ENCODE results near the gene SLC1A1.
A peak's percentile ranks its signal among the peaks of the same experiment; 100 is the strongest.

The SLC1A1 gene

DNA sequence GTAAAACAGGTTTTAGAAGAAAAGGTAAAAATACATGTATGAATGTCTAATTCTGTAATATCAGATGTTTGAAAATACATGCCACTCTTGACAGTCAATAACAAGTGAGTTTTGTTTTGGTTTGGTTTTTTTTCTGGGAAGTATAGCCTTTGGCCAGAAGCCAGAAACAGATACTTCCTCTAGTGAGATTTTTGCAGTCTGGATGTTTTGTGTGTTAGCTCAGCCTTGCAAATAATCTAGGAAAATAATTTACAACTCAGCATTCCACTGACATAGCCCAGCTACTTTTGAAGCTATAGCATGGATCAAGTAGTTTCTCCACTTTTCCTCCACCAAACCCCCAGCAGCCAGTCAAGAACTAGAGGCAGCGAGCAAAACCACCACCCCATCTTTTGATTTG lies 56.7 kb downstream of the SLC1A1 start:
- DNase-seq = no peak

DNA sequence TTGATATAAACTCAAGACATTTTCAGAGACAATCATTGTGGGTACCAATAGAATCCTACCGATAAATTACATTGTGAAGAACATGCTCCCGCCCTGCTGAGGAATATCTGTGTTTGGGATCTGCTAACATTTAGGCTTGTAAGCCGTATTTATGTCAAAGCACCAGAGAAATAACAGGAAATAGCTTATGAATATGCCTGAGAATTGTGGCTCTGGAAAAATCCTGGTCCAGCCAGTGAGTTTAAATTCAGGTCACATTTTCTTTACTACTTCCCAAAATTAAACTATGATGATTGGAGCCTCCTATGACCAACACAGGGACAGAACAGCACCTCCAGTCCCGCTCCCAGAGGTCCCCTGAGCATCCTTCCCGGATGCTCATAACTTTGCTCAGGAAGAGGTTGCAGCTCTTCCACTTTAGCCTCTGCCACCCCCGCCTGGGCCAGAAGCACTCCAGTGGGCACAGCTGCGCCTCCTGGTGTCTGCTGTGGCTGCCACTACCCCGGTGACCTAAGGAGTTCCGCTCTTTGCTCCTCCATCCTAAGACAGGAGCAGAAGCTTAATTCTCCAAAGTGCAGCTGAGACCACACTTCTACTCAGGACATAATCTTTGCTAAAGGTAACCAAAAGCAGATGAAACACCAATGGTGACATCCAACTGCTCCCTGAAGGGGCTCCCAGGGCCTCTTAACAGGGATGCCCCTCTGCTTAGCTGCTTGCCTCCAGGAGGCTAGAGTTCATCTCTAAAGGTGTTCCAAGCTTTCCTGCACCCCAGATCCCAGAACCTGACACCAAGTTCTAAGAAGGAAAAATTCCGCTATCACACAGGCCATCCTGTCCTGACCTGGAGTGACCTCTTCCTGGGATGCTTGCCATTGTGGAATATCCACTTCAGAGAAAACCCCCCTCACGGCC lies 58.8 kb downstream of the SLC1A1 start:
- DNase-seq = no peak

DNA sequence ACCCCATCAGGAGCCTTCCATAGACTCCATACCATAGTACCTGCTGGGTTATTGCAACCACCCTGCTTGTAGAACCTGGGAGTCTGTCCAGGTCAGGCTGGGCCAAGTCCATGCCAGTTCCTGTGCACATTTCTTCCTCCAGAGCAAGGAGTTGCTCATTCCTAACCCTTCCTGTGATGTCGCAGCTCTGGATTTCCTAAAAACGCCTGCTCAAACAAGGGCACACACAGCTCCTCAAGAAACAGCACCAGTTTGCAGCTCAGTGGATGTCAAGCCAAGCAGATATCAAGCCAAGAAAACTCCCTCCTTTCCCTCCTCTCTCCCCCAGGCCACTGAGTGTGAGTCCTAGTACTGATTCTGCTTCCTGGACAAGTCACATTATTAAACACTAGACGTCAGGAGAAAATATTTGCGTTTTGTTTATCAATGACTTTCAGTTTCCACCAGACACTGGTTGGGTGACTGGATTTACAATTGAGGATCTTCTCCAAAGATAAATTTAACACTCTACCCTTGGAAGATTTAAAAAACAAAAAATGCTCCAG lies 59.6 kb downstream of the SLC1A1 start:
- no peak for DNase-seq

DNA sequence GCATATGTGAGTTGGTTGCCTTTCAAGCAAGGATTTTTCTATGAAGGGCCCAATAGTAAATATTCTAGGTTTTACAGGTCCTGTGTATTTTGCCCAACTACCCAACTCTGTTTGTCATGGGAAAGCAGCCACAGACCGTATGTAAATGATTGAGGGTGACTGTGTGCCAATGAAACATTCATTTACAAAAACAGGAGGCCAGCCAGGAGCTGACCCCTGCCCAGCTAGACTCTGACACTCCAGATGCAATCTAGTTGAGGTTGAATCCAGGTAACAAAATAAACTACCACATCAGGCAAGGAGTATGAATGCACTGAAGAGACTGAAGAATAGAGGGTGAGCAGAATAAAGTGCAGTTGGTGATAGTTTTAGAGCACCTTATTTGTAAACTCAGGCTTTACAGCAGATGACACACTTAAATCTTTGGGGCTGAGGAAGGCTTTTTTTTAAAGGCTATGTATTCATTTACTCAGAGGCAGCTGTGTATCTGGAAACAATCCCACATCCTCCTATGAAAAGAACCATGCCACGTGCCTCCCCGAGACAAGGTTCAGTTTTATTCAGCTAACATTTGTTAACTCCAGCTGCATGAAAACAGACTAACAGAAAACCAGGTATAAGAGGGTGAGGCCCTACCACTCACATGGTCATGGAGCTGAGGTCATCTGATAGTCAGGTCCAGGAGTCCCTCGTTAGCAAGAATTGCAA lies 60.7 kb downstream of the SLC1A1 start:
- DNase-seq = no peak

DNA sequence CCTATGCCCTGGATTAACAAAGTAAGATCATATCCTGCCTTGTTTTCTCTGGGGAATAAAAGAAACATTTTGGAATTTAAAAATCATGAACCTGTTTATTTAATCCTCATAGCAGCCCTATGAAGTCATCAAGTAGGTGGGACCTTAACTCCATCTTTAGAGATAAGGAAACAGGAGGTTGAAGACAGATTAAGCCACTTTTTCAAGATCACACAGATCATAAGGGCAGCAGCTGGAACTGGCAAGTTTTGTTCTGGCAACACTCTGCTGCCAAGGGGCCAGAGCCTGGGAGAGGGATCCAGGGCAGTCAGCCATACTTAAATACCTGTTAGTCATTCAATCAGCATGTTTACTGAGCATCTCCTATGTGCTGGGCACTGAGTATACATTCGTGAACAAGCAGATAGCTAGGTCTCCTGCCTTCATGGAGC lies 63.7 kb downstream of the SLC1A1 start:
- DNase-seq = no peak

DNA sequence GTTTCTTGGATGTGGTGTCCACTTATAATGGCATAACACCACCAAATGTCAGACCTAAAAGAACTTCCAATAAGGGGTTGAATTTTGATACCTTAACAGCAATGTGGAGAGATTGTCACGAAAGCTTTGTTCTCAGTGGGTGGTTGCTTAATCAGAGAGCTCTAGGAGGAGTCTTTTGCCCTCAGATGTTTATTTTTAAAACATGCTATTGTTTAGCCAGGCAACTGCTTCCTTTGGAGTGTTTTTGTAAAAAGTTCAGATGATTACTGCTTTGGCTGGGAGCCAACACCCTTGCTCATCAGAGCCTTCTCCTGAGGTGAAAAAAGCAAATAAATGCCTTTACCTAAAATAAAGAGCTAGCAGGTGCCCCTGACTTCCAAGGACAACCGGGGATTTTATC lies 65.0 kb downstream of the SLC1A1 start:
- no peak for DNase-seq

DNA sequence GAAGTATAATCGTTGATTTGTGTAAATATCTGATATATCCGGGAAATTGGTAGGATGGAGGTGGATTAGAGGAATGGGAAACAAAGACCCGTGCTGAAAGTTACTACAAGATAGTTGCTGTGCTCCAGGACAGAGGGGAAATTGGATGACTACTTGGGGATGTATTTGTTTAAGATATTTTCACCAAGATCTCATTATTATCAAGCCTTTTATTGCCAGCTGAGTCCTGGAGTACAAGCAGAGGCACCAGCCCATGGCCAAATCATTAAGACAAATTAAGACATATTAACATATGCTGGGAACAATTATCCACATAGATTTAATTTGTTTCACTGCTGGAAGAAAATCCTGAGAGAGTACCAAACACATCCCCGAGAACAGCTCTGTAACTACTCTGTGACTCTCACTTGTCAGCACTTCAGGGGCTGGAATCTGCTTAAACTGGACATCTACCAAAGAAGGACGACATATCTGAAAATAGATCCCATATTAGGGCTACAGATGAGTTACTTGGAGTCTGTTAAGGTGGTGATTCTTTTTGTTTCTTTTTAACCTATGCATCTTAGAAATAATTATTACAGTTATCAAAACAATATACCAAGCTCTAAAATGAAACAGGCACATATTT lies 68.2 kb downstream of the SLC1A1 start:
- no peak for DNase-seq

DNA sequence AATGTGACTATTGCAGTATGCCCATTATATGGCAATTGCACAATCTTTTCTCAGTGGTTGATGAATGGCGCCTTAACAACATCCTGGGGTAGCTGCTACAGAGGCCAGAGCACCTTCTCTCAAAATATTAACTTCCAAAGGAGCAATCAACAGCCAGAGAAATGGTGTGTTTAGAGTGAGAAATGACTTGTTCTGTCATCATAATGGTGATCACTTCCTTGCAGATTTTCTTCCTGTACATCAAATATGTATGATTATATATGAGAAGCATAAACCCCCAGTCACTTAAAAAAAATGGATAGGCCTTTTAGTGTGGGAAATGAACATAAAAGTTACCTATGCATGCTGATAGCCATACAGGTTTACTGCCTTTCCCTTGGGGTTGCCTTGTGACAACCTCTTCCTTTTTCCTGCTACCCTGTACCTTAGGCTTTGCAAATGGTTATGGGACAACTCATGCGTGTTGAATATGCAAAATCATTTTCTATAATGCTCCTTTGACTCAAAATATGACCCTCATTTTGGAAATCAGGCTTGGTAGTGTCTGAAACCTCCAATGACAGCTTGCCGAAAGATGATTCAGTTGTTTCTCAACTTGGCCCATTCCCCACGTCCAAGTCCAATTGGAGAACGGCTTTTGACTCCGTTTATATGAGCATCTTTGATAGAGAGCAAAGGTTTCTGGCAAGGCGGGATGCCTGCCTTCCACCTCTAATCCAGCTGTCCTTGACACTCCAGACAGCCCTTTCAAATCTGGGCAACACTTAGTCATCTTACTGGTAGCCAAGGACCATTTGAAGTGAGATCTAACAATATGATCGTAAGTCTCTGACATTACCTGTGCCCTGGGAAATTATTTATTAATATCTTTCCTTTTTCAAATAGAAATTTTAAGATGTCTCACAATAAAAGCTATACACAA lies 69.3 kb downstream of the SLC1A1 start:
- no peak for DNase-seq

DNA sequence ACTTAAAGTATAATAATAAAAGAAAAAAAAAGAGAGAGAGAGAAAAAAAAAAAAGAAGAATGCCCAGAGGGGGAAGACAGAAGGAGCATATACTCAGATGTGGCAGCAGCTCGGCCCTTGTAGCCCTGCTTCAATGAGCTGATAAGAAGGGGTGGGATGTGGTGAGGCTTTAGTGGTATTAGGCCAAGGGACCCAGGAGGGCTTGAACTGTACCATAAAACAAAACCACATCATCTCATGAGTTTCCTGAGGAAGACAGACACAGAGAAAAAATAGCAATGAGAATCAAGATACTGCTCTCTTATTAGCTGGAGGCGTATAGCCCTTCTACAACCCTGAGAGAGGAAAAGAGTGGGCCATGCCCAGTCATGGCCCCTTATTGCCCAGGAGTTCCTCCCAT lies 72.8 kb downstream of the SLC1A1 start:
- DNase-seq = no peak

DNA sequence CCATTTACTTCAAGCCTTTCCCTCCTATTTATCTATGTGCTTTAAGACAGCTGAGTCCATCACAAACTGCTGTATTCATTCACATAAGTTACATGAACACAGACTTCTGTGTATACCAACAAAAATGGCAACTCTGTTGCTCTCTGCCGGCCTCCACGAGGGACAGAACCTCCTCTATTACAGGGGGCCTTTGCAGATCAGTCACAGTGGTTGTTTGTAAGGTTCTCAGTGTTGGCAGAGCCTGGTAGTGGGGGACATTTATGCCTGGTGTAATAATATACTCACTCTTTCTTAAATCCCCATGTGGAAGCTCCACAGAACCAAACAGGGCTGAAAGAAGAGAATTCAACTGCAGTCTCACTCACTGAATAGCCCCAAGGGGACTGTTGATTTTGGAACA lies 76.5 kb downstream of the SLC1A1 start:
- no peak for DNase-seq

DNA sequence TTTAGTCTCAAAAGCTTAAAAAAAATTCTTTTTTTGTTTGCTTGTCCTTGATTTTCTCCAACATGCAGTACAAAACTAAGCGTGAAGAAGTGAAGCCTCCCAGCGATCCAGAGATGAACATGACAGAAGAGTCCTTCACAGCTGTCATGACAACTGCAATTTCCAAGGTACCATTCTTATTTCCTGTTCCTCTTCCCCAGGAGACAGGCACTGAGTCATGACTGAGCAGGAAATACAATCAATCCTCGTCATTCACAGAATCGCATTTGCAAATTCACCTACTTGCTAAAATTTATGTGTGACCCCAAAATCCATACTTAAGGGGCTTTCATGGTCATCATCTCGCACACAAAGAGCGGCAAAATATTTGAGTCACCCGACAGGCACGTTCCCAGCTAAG lies 77.3 kb downstream of the SLC1A1 start:
- no peak for DNase-seq

DNA sequence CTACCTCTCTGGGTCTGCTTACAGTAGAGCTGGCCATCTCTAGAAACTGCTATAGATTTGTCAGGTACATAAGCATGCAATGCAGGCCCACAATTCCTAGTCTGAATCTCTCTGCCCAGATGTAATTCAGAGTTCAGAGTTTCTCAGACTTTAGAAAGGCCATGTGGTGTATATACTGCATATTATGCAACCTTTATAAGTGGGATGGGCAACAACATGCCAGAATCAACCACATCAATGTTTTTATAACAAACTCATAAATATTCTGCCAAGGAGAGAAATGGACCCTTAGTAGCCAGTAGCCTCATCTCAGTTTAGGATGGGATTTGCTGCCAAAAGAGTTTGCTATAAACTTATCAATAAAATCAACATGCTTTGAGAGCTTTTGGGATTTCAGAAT lies 78.8 kb downstream of the SLC1A1 start:
- DNase-seq = no peak

DNA sequence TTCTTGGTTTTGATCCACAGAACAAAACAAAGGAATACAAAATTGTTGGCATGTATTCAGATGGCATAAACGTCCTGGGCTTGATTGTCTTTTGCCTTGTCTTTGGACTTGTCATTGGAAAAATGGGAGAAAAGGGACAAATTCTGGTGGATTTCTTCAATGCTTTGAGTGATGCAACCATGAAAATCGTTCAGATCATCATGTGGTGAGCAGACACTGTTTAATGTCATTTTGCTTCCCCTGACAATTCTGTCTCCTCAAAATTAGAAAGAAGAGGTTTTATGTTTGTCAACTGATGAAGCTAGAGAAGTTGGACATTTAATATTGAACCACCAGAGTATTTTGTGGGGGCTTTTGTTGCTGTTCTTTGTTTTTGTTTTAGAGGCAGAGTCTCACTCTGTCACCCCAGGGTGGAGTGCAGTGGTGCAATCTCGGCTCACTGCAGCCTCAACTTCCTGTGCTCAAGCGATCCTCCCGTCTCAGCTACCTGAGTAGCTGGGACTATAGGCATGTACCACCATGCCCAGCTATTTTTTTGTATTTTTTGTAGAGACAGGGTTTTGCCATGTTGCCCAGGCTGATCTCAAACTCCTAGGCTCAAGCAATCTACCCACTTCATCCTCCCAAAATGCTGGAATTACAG lies 82.0 kb downstream of the SLC1A1 start:
- peak in 1 of 2 donors; percentile 18 for DNase-seq

DNA sequence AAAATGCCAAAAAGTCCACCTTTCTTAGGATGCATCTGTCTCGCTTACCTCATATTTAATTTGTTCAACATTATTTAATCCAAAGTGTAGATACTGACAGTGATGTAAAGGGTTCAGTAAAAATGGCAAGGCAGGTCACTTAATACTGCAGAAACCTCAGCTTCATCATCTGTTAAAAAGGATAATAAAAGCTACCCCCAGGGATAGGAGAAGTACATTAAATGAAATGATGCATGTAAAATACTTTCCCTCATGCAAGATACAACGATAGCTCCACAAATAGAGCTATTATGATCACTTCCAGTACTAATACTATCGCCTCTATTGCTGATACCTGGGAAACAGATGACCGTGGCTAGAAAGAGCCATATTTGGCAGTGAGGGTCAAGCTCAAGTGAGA lies 82.9 kb downstream of the SLC1A1 start:
- DNase-seq = no peak

DNA sequence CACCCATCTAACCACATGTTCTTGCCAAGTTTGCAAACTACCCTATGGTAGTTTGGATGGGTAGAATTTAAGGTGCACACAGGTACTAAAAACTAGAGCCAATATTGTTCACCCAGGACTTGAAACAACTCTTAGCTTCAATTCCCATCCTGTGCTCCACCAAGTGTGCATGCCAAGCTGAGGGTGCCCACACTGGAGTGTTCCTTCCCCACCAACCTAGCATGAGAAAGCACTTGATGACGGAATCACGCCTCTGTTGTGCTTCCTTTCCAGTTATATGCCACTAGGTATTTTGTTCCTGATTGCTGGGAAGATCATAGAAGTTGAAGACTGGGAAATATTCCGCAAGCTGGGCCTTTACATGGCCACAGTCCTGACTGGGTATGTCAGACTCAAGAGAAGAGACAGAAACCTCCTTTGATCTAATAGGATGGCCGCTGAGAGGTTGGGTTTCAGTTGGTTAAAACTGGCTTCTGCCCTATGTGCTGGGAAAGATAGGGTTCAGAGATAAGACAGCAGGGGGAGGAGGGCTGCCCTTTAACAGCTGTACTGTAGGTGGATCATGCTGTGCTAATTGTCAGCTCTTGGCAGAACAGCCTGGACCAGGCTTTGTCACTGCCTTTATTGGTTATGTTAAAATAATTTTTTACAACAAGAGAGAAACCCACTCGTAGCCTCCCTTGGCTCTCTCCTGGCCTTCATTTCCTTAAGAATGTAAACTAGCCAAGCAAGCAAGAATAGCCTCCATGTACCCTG lies 83.5 kb downstream of the SLC1A1 start:
- DNase-seq = no peak

DNA sequence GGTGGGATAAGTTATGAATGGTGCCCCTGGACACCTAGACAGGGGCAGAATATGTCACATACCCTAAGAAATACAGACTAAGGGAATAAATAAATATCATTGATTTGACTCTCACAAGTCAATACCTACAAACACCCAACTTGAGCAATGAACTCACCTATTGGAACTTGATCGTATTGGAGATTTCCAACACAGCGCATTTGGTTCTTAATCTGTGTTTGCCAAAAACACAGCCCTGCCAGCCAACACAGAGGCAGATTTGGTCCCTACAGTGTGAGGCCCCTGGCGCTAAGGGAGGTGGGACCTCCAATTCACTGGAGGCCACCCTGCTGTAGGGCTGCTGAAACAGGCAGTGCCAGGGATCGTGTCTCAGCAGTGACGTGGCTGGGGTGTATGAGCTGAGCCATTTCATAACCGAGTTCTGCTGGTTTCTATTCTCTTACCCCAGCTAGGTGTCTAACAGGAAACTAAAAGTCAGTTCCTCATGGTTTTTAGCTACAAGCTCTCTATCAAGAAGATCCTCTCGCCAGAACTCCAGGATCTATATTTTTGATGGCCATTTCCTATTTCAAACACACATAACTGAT lies 84.5 kb downstream of the SLC1A1 start:
- no peak for DNase-seq

DNA sequence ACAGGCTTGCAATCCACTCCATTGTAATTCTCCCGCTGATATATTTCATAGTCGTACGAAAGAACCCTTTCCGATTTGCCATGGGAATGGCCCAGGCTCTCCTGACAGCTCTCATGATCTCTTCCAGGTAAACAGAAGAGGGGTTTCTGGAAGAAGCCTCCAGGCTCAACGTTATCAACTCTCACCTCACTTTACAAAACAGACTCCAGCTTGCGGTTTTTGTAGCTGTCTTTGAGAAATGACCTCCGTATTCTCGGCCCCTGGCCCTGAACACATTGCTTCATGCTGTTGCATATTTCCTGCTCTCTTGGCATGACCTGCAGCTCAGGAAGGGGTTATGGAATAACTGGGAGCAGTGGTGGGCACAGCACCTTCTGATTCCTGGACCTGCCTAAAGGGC lies 85.7 kb downstream of the SLC1A1 start:
- no peak for DNase-seq

DNA sequence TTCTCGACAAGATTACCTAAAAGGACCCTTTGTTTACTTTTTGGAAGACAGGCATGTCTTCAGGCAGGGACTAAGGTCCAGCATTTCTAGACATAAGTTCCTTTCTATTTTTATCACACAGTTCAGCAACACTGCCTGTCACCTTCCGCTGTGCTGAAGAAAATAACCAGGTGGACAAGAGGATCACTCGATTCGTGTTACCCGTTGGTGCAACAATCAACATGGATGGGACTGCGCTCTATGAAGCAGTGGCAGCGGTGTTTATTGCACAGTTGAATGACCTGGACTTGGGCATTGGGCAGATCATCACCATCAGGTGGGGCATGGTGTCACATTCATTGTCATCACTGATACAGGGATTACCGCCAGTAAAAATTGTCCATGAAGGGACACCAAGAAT lies 86.2 kb downstream of the SLC1A1 start:
- no peak for DNase-seq

DNA sequence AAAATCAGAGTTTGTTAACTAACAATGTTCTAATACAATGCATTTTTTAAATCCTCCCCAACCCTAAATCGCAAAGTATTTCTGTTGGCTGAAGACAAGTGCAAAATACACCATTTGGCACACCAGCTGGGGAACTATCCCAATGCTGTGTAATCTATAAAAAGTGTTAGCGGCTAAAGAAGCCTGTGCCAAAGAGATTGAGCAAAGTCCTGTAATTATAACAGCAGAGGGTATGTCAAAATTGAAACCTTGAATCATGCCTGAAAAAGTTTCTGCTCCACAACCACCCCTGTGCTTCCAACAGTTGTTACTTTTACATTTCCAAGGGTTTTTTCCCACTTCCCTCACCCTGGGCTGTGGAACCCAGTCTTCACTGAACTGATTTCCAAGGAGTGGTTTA lies 88.7 kb downstream of the SLC1A1 start:
- DNase-seq = no peak

DNA sequence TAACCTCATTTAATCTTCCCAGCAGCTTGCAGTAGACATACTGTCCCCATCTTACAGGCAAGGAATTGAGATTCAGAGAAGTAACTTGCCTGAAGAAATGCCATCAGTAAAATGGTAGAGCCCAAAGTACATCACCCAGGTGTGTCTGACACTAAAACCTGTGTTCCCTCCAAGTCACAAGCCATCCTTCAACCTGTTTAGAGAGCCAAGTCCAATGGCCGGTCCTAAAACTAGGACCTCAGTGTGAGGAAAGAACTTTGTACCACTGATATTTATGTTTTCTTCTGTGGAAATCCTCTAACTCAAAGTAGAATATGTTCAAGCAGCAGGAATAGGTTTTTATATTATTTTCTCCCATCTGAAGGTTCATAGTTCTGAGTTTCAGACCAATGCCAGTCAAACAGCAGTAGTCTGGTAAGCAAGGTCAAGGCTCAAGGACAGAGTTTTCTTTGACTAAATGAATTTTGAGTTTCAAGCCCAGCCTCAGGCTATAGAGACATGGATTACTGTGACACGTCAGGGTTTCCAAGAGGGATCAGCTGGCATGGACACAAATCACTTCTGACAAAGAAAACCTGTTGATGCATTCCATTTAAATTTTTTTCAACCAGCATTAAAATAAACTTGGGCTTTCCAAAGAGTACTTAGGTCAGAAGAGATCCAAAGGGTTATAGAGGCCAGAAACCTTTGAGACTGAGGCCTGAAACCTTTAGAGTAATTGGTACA lies 90.9 kb downstream of the SLC1A1 start:
- no peak for DNase-seq

All from CD4-positive, alpha-beta T cell treated with Interferon alpha-2 for 1 hour (primary cell).